Head of caudate nucleus (tissue), 42 donors: Measurements from ENCODE around the gene PBX1.

ENCODE experiments used
- DNase-seq, 42 donors: peaks; one replicate each; pipeline versions ENCODE4 v3.0.0 to v3.0.0-alpha.2; 2020 to 2021; ENCODE audit warnings: mixed read lengths in 7 of 42
- intact Hi-C: fragments of 100-400 bp; cut with DNase I; formaldehyde crosslinking; loops from one replicate; pipeline ENCODE4 v1.15.0; 2022

Gene PBX1

DNA sequence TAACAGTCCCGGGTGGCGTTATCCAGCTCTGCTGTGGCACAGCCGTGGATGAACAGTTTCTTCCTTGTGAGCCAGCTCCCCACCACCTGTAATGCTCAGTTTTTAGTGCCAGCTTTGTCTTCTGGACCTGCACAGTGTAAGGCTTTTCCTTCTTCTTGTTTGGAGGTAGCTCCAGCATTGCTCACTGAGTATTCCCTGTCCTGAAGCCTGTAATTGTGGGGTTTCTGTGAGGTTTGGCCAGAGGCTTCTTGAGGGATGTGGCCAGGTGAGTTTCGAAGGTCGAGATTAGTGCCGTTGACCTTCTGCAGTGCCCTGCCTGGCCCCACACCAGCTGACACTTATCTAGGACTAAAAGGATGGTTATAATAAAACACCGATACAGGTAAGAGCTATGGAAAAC is 75.0 kb downstream of the PBX1 start:
- intact Hi-C loops = no loop called here
- no peak for DNase-seq

GRCh38 chr1:164635059-164635802 is 76.2 kb downstream of the PBX1 start:
- intact Hi-C loops = no loop called here

DNA sequence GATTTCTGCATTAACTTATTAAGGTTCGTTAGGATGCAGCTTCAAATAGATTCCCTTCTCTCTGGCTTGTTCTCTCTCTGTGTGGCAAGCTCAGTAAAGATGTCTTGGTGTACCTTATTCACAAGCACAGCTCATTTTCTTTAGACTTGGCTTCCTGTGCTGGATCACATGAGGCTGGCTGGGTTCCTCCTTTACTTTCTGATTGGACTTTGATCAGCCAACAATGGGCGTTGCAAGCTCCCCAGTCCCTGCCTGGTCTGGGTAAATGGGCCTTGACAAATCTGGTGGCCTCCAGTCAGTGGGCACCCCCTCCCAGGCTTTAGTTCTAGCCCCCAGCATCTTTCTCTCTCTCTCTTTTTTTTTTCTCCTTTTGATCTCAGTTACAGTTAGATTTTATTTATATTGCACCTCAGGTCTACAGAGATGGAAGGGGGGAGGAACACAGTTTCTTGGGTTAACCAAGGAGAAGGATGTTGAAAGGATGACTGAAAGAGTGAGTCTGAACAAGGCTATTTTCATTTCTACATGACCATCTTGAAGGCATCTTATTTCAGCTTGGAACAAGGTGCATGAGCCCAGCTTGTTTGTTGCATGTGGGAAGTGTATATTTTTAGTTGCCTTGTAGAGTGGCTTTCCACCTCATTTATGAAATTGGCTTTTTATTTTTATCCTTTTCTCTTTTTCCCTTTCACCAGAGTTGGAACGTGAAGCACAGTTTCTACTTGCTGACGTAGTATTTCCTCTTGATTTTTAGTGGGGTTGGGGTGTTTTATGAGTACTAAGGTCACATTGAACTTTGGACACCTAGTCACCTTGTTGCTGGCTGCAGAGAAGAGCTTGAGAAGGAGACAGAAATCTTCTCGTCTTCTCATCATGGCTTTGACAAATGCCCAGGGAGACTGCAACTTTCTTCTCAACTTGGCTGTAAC is 77.1 kb downstream of the PBX1 start:
- DNase-seq = peak in 22 of 42 donors; percentile 21 to 67 (median 44)
- intact Hi-C loops = no loop called here

More at GRCh38 chr1:164635059-164635802, 76.2 kb downstream of the PBX1 start:
- DNase-seq = peak in 1 of 42 donors; percentile 28

- intact Hi-C loops = no loop called here
These were observed 77.8 kb downstream of the PBX1 start for GRCh38 chr1:164636757-164637156.

GRCh38 chr1:164637461-164638375 is 78.7 kb downstream of the PBX1 start:
- DNase-seq = peak in 30 of 42 donors; percentile 23 to 80 (median 47)
- intact Hi-C loops = no loop called here

More at GRCh38 chr1:164636757-164637156, 77.8 kb downstream of the PBX1 start:
- DNase-seq = no peak

DNA sequence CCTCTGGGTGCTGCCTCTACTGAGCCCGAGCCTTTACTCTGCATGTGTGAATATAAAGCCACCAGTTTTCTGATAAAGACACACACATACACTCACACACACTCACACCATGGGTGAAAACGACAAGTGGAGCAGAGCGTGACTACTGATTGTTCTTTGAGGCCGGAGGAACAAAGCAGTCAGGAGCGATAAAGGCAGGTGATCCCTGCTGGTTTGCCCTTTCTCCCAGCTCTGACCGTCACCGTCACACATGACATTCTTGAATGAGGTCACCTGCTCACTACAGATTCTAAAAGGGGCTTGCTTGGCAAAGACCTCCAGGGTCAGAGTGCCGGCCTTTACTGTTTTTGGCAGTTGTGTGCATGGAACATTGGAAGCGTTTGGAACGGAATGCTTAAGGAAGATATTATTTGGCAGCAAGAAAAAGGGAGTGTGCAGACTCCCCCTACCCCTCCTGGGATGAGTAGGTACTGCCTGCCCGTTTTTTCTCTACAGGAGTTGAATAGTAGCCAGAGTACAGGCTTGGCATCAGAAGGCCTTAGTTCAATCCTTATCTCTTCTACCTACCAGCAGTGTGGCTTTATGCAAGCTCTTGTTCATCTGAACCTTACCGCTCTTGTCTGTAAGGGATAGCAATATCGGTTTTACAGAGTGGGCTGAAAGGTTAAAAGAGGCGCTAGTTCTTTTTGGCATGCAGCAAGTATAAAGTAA is 79.7 kb downstream of the PBX1 start:
- intact Hi-C loops = no loop called here
- DNase-seq = no peak

- no peak for DNase-seq
- intact Hi-C loops = no loop called here
These were observed 81.8 kb downstream of the PBX1 start for GRCh38 chr1:164640686-164641352.

- intact Hi-C loops = no loop called here
- DNase-seq = peak in 1 of 42 donors; percentile 58
These were observed 82.4 kb downstream of the PBX1 start for GRCh38 chr1:164641353-164641730.

DNA sequence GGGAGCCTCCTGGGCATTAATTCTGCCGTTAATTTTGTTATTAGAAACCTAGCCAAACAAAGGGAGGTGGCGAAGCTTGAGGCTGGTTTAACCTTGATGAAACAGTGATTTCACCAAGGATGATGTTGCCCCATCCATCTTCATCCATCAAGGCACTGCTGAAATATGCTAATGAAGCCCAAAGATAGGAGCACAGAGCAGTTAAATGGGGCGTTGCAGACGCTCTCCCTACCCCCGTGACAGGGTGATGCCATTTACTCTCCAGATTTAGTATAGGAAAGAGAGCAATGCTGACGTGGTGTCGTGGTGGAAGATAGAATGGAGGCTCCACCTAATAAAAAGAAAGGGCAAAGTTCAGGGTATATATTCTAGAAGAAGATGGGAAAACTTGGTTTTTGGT is 84.0 kb downstream of the PBX1 start:
- intact Hi-C loops = no loop called here

DNA sequence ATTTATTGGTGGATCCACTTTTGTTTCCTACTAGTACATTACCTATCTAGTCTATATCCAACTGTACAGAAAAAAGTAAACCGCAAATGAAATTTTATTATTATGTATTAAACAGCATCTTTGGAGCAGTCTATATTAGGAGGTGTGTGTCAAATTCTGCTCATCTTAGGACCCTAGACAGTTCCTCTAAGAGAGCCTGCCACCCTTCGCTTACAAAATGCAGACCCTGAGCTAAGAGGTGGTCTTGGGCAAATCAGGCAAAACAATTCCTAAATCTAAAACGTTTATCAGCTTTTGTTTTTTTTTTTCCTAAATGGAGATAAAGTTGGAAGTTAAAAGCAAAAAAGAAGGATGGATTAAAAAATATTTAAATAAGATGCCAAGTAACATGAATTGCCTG is 85.3 kb downstream of the PBX1 start:
- intact Hi-C loops = no loop called here
- DNase-seq = no peak

More for the DNA sequence above, 84.0 kb downstream of the PBX1 start:
- no peak for DNase-seq

DNA sequence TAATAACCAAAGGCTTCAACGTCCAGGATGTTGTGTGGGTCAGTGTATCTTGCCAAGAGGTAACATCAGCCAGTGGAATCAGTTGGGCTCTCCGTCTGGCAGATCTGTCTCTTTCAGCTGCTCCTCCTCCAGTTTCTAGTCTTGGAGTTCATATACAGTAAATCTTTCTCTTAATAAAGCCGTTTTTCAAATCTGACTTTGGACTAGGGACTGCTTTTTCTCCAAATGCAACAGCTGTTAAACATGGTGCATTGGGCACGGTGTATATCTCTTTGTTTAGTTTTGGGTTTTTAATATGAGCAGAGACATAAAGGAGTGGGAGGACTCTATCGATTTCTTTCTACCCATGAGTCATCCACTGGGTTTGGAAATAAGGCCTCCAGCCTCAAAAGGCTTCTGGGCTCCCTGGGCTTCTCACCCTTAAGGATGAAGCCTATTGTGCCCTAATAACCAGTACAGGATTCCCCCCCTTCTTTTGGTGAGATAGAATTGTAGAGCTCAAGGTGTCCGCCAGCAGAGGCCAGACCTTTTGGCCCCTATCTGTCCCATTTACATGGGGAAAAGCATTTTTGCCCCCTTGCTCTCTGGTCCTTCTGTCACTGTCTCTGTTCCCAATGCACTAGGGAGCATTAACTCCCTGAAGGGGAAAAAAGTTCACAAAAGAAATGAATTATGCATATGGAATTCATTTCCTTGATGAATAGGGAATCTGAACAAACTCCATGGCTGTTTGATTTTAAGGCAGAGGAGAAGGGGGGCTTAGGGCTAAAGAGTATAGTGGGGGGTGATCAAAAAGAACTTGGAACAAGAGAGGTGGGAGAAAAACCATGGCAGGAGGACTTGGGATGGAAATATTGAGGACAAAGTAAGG is 86.0 kb downstream of the PBX1 start:
- intact Hi-C loops = no loop called here
- peak in 1 of 42 donors; percentile 40 for DNase-seq

DNA sequence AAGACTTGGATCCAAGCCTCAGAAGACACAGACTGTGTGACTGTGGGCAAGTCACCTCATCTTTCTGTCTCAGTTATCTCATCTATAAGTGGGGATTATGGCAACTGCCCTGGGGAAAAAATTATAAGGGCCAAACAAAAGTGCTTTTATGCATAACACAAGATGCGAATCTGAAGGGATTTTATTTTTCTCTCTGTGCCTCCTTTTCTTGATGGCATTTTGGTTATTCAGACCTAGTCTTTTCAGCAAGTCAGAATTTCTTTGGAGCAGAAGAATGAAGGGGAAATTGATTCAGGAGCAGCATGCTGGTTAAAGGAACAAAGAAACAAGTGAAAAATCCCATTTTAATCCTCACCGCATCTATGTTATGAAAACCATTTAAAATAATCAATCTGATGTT is 86.9 kb downstream of the PBX1 start:
- intact Hi-C loops = no loop called here
- no peak for DNase-seq

GRCh38 chr1:164647211-164647610 is 88.2 kb downstream of the PBX1 start:
- no peak for DNase-seq

GRCh38 chr1:164648636-164649035 is 89.7 kb downstream of the PBX1 start:
- no peak for DNase-seq
- intact Hi-C loops = no loop called here

More at GRCh38 chr1:164647211-164647610, 88.2 kb downstream of the PBX1 start:
- intact Hi-C loops = no loop called here

DNA sequence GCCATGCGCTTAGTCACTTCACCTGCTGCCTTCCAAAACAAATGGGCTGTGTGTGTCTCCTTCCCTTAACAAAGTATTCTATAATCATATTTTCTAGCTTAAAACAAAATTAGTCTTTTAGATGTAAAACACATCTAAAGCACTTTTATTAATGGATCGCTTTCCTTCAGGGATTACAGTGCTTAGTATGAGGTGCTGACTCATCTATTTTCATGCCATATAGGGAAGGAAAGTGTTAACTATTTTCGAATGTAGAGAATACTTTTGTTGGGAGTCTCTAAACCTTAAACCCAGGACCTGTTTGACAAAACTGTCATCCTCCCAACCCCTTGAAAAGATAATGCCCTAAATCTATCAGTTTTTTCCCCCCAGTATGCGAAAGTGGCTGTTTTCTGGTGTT is 90.2 kb downstream of the PBX1 start:
- intact Hi-C loops = no loop called here
- no peak for DNase-seq

DNA sequence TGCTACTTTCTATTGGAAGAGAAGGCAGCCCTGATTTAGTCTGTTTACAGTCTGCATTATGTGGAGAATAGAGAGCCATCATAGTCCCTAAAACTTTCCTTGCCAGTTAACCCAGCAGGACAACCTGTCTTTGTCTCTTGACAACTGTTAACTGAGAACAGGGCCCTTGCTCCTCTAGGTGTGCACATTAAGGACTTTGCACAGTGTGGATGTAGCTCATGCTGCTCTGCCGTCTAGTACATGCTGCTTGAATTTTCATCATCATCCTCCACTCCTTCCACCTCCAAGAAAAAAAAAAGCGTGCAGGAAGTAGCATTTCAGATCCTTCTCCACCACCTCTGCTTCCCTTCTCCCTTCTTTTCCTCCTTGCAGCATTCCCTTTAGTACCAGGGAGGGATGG is 91.5 kb downstream of the PBX1 start:
- no peak for DNase-seq
- intact Hi-C loops = no loop called here

DNA sequence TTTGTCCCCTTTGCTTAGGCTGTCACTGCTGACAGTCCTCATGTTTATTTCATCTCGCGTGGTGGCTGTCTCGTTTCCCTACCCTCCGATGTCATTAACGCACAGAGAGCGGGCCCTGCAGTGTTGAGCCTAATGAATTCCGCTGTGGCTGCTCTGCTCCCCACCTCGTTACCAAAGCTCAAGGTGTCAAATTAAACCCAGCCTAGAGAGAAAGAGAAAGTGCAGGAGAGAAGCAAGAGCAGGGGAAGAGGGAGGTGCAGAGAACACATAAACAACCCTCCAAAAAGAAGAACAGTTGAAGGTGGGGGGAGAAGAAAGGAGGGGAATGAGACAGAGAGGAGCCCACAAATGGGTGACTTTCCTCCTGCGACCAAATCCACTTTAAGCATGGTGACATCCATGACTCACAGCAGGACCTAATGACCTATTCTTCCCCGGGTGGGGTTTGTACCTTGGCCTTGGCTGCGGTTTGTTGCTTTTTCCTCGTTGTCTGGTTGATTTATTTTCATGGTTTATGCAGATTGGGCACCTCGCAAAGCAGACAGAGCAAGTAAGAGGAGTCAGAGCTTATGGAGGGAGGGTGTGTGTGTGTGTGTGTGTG is 92.5 kb downstream of the PBX1 start:
- DNase-seq = peak in 2 of 42 donors; percentile 21 to 33
- intact Hi-C loops = no loop called here
